Left ventricle myocardium superior (tissue), 1 donor: ENCODE measurements around the gene RPS6KA4. TPM values are rescaled to one million over a fixed set of nuclear protein-coding genes. Genes with fewer than 3 reads are reported as not detected.

Experiments used
- ATAC-seq: fragments of 200-7000 bp; cut with Tn5 transposase; one replicate; pipeline ENCODE4 v1.9.1; 2020; ENCODE audit warnings: mild to moderate bottlenecking, moderate library complexity
- DNase-seq: peaks from one replicate; pipeline ENCODE4 v3.0.0-alpha.2; 2020
- intact Hi-C: fragments of 100-400 bp; cut with micrococcal nuclease; formaldehyde crosslinking; loops from one replicate; pipeline ENCODE4 v1.11.0; 2022
- total RNA-seq: library from RNA; stranded (reverse); fragmentation: NEBNext Ultra II Directional; extraction: Animal tissue kit (Norgen Biotek cat#: 25700); gene quantifications from one replicate; pipeline ENCODE4 v1.2.1, GENCODE V29; 2021
- donor health status: DM: no; HTN: yes; CAD: no; lungs with severe emphysema.

RPS6KA4 gene
- total RNA-seq, 1 donor from 2014 or later, result 15.1 TPM

DNA sequence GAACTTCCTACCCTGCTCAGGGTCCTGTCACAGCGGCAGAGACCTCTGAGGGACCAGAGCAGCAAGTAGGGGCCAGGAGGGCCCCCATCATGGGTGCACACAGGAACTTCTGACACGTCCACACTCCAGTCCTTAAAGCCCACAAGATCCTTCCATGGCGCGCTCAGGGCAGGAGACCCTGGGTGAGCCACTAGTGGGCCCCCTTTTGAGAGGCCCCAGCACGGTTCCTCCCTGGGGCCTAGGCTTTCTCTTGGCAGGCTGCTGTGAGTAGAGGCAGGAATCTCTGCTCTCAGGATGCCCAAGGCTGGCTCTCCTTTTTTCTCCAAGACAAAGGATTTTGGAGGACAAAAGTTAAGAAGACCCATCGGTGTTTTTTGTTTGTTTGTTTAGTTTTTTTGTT lies 22.4 kb downstream of the RPS6KA4 start:
- ATAC-seq (no peak), DNase-seq (no peak)
- intact Hi-C loops, result no loop called here

GRCh38 chr11:64382047-64382446 lies 23.1 kb downstream of the RPS6KA4 start:
- no peak for ATAC-seq
- no peak for DNase-seq
- intact Hi-C loops, result no loop called here

GRCh38 chr11:64382586-64382985 lies 23.6 kb downstream of the RPS6KA4 start:
- intact Hi-C loops, result no loop called here
- ATAC-seq (no peak), DNase-seq (no peak)

DNA sequence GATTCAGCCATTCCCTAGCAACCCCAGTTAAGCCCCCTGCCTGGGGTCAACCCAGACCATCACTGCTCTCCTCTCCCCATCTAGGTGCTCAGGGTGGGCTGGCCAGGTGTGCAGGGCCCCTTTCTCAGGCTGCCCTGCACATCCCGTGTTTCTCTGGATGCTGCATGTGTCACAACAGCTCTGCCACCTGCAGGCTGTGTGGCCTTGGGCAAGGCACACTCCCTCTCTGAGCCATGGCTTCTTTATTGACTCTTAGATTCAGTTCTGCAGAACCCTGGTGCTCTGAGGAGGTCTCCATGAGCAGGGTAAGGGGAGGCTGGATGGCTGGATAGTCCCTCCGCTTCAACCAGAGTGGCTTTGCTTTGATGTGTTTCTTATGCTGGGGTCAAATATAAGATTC lies 24.6 kb downstream of the RPS6KA4 start:
- intact Hi-C loops, result no loop called here
- ATAC-seq (no peak), DNase-seq (no peak)

GRCh38 chr11:64384028-64384737 lies 25.2 kb downstream of the RPS6KA4 start:
- intact Hi-C loops, result no loop called here
- peak; percentile 84 for ATAC-seq
- DNase-seq, result peak; percentile 51

DNA sequence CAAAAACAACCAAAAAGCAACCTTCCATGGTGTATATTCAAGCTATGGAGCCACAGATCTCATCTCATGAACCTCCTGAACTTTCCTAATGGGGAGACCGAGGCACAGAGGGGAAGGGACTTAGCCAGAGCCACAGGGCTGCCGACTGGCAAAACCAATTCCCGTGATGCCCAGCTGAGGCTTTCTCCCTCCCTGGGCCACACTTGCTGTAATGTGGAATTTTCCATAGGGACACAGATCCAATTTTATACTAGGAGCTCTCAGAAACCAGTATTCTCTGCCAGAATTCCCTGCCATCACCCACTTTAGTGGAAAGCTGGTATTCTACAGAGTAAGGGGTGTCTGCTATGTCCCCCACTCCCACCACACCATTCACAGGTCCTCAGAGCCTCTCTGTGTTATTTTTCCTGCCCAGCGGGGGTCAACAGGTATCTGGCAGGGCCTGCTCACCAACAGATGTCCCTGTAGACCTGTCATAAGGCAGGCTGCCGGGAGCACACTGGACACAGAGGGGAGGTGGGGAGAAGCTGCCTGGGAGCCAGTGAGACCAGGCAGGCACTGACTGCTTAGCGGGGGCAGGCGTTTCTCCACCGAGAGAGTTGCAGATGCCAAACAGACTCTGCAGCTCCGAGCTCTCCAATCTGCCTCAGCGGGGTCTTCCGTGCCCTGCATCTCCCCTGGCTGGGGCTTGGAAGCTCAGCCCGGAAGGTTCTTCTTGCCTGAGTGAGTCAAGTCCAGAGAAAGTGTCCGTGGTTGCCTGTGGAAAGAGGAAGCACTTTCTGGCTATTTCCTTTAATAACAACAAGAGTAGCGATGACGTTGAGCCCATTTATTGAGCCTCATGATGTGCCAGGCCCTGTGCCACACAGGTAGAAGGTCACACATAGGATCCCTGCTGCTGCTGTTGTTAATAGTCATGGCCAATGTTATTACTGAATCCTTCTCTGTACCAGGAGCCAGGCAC lies 26.3 kb downstream of the RPS6KA4 start:
- DNase-seq (no peak), ATAC-seq (peak; percentile 70)
- intact Hi-C loops, result no loop called here

- DNase-seq (no peak), ATAC-seq (no peak)
- intact Hi-C loops, result no loop called here
Measured at GRCh38 chr11:64385945-64386704, 27.2 kb downstream of the RPS6KA4 start.

DNA sequence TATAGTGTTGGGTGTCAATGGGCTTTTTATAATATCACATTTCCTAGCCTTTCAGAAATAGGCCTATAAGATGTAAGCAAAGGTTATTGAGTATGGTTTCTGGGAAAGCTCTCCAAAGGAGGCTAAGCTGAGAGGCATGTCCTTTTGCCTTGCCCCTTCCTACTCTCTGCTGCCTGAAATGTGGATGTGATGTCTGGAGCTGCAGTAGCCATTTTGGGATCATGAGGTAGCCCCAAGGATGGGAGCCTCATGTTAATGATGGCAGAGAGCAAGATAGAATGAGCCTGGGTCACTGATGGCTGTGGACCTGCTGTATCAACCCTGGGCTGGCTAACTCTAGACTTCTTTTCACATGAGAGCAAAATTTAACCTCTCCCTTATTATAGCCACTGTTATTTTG lies 29.0 kb downstream of the RPS6KA4 start:
- ATAC-seq (no peak), DNase-seq (no peak)
- intact Hi-C loops, result no loop called here

DNA sequence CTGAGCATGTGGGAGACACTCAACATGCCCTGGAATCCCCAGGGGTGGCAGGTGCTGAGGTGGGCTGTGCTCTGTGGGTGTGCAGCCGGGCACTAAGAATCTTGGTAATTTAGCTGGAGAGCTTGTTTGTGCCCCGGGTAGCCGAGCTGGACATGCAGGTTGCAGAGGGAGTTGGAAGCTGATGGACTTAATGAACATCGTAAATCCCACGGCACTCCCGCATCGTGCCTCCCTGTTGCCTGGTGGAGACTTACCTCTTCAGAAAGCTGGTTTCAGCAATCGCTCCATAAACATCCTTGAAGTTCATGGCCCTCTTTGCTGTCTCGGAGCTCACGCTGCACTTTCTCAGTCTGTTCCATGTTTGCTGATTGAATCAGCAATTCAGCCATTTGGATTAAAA lies 29.9 kb downstream of the RPS6KA4 start:
- intact Hi-C loops, result no loop called here
- ATAC-seq (no peak), DNase-seq (no peak)

- intact Hi-C loops, result no loop called here
- DNase-seq, result no peak
- ATAC-seq, result no peak
Measured at GRCh38 chr11:64389851-64390250, 30.9 kb downstream of the RPS6KA4 start.

DNA sequence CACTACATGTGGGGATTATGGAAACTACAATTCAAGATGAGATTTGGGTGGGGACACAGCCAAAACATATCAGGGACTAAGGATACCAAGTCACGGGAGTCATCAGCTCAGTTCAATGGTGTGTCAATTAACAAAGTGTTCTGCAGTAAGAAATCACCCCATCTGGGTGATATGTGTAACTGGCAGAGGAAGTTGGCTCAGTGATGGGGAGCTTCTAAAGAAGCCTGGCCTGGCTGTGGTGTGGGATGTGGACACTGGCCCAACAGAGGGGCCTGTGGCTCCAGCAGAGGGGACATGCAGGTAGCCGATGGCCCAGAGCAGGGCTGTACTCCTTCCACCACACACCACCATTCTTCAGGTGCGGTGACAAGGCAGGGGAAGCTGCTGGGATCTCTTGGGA lies 31.6 kb downstream of the RPS6KA4 start:
- intact Hi-C loops, result no loop called here
- no peak for ATAC-seq

GRCh38 chr11:64391839-64392238 lies 32.9 kb downstream of the RPS6KA4 start:
- ATAC-seq (no peak), DNase-seq (no peak)
- intact Hi-C loops, result no loop called here

More for the DNA sequence above, 31.6 kb downstream of the RPS6KA4 start:
- DNase-seq, result no peak

DNA sequence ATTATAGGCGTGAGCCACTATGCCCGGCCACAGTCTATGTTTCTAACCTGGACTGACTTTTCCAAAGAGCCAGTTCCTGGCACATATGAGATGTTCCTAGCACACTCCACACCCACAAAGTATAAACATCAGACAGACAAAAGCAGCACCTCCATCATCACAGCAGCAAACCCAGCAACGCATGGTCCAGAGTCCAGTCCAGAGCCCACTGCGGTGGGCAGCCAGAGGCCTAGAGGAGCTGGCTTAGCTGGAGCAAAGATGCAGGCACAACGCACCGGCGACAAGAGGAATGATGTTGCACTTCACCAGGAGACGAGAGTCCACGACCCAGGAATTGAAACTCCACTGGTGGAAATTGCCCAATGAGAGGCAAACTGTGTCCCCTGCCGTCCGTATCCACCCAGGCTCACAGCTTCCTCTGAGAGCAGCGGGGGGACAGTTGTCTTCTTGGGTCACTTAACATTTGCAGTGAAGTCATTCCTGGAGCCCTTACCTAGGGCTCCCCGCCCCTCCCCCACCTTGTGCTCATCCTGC lies 36.6 kb downstream of the RPS6KA4 start:
- intact Hi-C loops, result no loop called here
- ATAC-seq (peak; percentile 55), DNase-seq (no peak)

DNA sequence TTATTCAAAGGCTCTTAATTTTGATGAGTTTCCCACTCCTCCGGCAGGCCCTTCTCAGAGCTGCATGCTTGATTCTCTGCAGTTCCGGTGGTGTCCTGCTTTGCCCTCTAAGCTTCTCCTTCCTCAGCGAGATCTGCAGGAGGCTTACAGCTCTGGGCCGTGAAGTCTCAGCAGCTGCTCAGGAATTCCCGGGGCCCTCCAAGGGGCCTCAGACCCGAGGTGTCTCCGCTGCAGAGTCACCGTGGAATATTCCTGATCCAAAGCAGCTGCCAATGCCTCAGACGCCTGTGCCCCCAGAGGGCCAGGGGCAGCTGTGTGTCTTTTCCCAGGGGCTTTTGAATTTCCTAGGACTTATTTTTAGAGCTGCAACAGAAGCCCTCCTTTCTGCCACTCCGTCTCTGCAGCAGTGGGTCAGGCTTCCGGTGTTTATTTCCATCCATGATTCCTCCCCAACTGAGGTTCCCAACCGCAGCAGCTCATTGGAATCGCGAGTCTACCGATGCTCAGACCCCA lies 37.2 kb downstream of the RPS6KA4 start:
- intact Hi-C loops, result no loop called here
- DNase-seq (no peak), ATAC-seq (peak; percentile 67)

DNA sequence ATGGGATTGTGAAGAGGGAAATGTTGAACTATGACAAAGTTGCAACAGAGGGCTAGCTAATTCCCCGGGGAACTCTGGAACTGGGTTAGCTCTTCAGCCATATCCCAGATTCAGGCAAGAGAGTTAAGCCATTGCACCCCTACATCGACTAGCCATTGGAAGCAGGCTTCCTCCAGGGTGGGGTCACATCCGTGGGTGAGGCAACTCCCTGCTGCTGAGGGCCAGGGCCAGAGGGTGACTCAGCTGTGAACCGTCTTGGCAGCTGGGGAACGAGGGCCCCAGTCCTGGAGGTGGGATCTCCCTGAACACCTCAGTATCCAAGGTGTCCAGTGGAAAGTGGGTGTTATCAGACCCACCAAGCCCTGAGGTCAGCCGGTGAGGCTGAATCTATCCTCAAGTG lies 41.1 kb downstream of the RPS6KA4 start:
- intact Hi-C loops, result no loop called here
- ATAC-seq (peak; percentile 55), DNase-seq (no peak)

DNA sequence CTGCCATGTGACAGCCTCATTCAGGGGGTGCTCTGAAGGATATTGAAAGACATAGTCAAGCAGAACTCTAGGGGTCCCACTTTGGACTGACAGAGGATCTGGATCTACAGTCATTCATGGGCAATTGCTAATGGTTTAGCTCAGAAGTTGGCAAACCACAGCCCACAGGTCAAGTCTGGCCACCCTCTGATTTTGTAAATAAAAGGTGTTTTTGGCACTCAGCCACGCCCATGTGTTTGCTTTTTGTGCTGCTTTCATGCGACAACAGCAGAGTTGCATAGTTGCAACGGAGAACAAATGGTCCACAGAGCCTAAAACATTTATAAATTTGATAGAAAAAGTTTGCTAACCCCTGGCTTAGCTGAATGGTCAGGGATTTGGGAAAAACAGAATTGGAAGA lies 41.7 kb downstream of the RPS6KA4 start:
- no peak for ATAC-seq
- DNase-seq, result no peak

DNA sequence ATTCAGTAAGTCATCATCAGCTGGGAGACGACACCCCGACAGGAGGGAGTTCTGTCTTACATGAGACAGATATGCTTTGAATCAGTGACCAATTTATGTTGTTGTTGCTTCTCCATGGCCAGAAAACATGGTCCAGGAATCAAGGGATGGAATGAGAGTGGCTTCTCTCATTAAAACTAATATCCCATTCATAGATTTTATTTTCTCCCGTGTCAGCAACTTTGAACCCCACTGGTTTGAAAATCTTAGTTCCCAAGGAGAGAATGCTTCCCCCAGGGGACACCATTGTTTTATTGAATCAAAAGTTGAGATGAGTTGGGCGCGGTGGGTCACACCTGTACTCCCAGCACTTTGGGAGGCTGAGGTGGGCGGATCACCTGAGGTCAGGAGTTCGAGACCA lies 42.8 kb downstream of the RPS6KA4 start:
- intact Hi-C loops, result no loop called here
- DNase-seq, result no peak
- ATAC-seq, result no peak

More for the DNA sequence above, 41.7 kb downstream of the RPS6KA4 start:
- intact Hi-C loops, result no loop called here

GRCh38 chr11:64403106-64403505 lies 44.1 kb downstream of the RPS6KA4 start:
- no peak for DNase-seq
- ATAC-seq, result no peak
- intact Hi-C loops, result no loop called here

GRCh38 chr11:64406221-64406946 lies 47.4 kb downstream of the RPS6KA4 start:
- intact Hi-C loops, result no loop called here
- ATAC-seq (peak; percentile 93), DNase-seq (peak; percentile 76)
